ENCODE data around the gene SYT7. TPM values are rescaled to one million over a fixed set of nuclear protein-coding genes. Genes with fewer than 3 reads are reported as not detected.

The SYT7 gene
- total RNA-seq, 1 experiment from 2014 or later, result 2.5 TPM

- Histone ChIP-seq H3K27me3 (ENCODE audit: control insufficient read depth, insufficient read depth, low read length) (no peaks in the 10 kb centered on the region), H3K9me3 (ENCODE audit: control insufficient read depth, insufficient read depth, low read depth, low read length) (no peaks in the 10 kb centered on the region), H3K27ac (ENCODE audit: low read length) (no peak overlapping the region), H3K4me1 (ENCODE audit: control insufficient read depth, insufficient read depth, low read length) (peaks cover 10% of the 10 kb centered on the region), H3K4me3 (ENCODE audit: low read depth in 2 of 2, low read length in 2 of 2) (no peak overlapping the region), H3K36me3 (ENCODE audit: control insufficient read depth, insufficient read depth, low read length) (no peaks in the 10 kb centered on the region)
- TF ChIP-seq CTCF (IDR thresholded peaks at IDR 0.05) (no peak), SIN3A (IDR thresholded peaks at IDR 0.05; ENCODE audit: borderline replicate concordance, insufficient read depth, low read depth, low read length) (no peak), POLR2AphosphoS5 (IDR thresholded peaks at IDR 0.05; ENCODE audit: low read depth, low read length) (no peak), TCF7L2 (IDR thresholded peaks at IDR 0.05; ENCODE audit: low read depth, low read length) (no peak)
- TF ChIP-seq, protein P1, sequence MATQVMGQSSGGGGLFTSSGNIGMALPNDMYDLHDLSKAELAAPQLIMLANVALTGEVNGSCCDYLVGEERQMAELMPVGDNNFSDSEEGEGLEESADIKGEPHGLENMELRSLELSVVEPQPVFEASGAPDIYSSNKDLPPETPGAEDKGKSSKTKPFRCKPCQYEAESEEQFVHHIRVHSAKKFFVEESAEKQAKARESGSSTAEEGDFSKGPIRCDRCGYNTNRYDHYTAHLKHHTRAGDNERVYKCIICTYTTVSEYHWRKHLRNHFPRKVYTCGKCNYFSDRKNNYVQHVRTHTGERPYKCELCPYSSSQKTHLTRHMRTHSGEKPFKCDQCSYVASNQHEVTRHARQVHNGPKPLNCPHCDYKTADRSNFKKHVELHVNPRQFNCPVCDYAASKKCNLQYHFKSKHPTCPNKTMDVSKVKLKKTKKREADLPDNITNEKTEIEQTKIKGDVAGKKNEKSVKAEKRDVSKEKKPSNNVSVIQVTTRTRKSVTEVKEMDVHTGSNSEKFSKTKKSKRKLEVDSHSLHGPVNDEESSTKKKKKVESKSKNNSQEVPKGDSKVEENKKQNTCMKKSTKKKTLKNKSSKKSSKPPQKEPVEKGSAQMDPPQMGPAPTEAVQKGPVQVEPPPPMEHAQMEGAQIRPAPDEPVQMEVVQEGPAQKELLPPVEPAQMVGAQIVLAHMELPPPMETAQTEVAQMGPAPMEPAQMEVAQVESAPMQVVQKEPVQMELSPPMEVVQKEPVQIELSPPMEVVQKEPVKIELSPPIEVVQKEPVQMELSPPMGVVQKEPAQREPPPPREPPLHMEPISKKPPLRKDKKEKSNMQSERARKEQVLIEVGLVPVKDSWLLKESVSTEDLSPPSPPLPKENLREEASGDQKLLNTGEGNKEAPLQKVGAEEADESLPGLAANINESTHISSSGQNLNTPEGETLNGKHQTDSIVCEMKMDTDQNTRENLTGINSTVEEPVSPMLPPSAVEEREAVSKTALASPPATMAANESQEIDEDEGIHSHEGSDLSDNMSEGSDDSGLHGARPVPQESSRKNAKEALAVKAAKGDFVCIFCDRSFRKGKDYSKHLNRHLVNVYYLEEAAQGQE (IDR thresholded peaks at IDR 0.05; ENCODE audit: insufficient read depth in 1 of 2, low read depth in 2 of 2, low read length in 1 of 2), result no peak
- no peak for DNase-seq (ENCODE audit: low read depth, low spot score)
- ATAC-seq, result no peak
- in situ Hi-C loops (cut with HindIII; ENCODE audit: low pct_unique_long_range_greater_than_20kb, low sequenced_read_pairs), result no loop called here
- BruUV-seq (replicated peaks), result no TSS peak
- intact Hi-C loops (cut with micrococcal nuclease; ENCODE audit: unreplicated experiment), result no loop called here
- ChIA-PET CTCF (no interaction called here), POLR2A (no interaction called here)
Observed at GRCh38 chr11:61484541-61484940, 96.3 kb downstream of the SYT7 start.

DNA sequence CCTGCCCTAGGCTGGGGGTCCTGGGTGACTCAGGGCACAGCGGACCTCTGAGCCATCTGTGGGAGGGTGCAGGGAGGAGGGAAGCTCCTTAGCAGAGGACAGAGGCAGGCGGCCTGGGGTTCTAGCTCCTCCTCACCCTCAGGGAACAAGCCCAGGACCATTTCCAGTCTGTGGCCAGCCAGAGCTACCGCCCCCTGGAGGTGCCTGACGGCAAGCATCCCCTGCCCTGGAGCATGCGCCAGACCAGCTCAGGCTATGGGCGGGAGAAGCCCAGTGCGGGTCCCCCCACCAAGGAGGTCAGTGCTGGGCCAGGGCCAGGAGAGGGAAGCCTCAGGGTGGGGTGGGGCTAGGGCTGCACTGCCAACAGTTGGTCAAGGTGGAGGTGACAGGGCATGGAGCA lies 98.4 kb downstream of the SYT7 start:
- ATAC-seq, result peak; percentile 47; the same call in 1 of the 2 replicates
- POLR2A ChIA-PET, result interaction anchor here (0.6 kb wide), 1 partner anchor 31 kb away, joined by 4 read pairs; no protein-coding TSS in a partner anchor
- no peak for TF ChIP-seq TCF7L2 (IDR thresholded peaks at IDR 0.05; ENCODE audit: low read depth, low read length)
- TF ChIP-seq POLR2AphosphoS5 (IDR thresholded peaks at IDR 0.05; ENCODE audit: low read depth, low read length), result no peak
- TF ChIP-seq CTCF (IDR thresholded peaks at IDR 0.05), result no peak; the same call in 1 of the 2 replicates
- TF ChIP-seq SIN3A (IDR thresholded peaks at IDR 0.05; ENCODE audit: borderline replicate concordance, insufficient read depth, low read depth, low read length), result no peak
- TF ChIP-seq, protein P1 (IDR thresholded peaks at IDR 0.05; ENCODE audit: insufficient read depth in 1 of 2, low read depth in 2 of 2, low read length in 1 of 2), result no peak
- DNase-seq (ENCODE audit: low read depth, low spot score), result no peak
- no peaks in the 10 kb centered on the region for H3K9me3 ChIP-seq (ENCODE audit: control insufficient read depth, insufficient read depth, low read depth, low read length)
- no TSS peak for BruUV-seq (replicated peaks)
- H3K4me1 ChIP-seq (ENCODE audit: control insufficient read depth, insufficient read depth, low read length), result peaks cover 3% of the 10 kb centered on the region; the same call in 1 of the 2 replicates
- CTCF ChIA-PET, result interaction anchor here (0.8 to 1.2 kb wide), 4 partner anchors 16 to 147 kb away, joined by 3 to 12 read pairs (median 4); no protein-coding TSS in a partner anchor
- H3K27ac ChIP-seq (ENCODE audit: low read length), result no peak overlapping the region
- H3K36me3 ChIP-seq (ENCODE audit: control insufficient read depth, insufficient read depth, low read length), result no peaks in the 10 kb centered on the region
- in situ Hi-C loops (cut with HindIII; ENCODE audit: low pct_unique_long_range_greater_than_20kb, low sequenced_read_pairs) (no loop called here), intact Hi-C loops (cut with micrococcal nuclease; ENCODE audit: unreplicated experiment) (no loop called here)
- no peaks in the 10 kb centered on the region for H3K27me3 ChIP-seq (ENCODE audit: control insufficient read depth, insufficient read depth, low read length)
- no peak overlapping the region for H3K4me3 ChIP-seq (ENCODE audit: low read depth in 2 of 2, low read length in 2 of 2)
